H9 (cell line): Measurements from ENCODE around the gene TWSG1. TPM values are rescaled to one million over a fixed set of nuclear protein-coding genes. Genes with fewer than 3 reads are reported as not detected.

Source experiments
- DNase-seq: peaks from one replicate; pipeline ENCODE4 v3.0.0-alpha.2; 2017
- H2AFZ ChIP-seq: one replicate; pipeline ENCODE4 v1.6.1; 2013; ENCODE audit warnings: mild to moderate bottlenecking, low read length, control low read depth, moderate library complexity
- H2AK5ac ChIP-seq: 2 replicates; pipeline ENCODE4 v1.6.1; 2013; ENCODE audit warnings: low read length, control low read depth, mixed read lengths; ENCODE audit not compliant: insufficient read length
- H2BK120ac ChIP-seq: one replicate; pipeline ENCODE4 v1.6.1; 2013; ENCODE audit warnings: low read depth, mild to moderate bottlenecking, low read length, control low read depth, inconsistent platforms; ENCODE audit not compliant: poor library complexity, severe bottlenecking
- H2BK12ac ChIP-seq: 2 replicates; pipeline ENCODE4 v1.6.1; 2013; ENCODE audit warnings: low read length, control low read depth, mixed read lengths, low read depth; ENCODE audit not compliant: insufficient read length
- H2BK15ac ChIP-seq: 2 replicates; pipeline ENCODE4 v1.6.1; 2013; ENCODE audit warnings: low read depth, low read length, control low read depth
- H2BK20ac ChIP-seq: one replicate; pipeline ENCODE4 v1.6.1; 2013; ENCODE audit warnings: low read depth, mild to moderate bottlenecking, low read length, control low read depth, inconsistent platforms; ENCODE audit not compliant: poor library complexity, severe bottlenecking
- H2BK5ac ChIP-seq: 2 replicates; pipeline ENCODE4 v1.6.1; 2013; ENCODE audit warnings: low read length, control low read depth, mixed read lengths; ENCODE audit not compliant: insufficient read length
- H3K14ac ChIP-seq: 2 replicates; pipeline ENCODE4 v1.6.1; 2013; ENCODE audit warnings: low read length, control low read depth; ENCODE audit not compliant: insufficient read depth
- H3K18ac ChIP-seq: 2 replicates; pipeline ENCODE4 v1.6.1; 2013; ENCODE audit warnings: low read depth, mild to moderate bottlenecking, mixed read lengths, low read length, control low read depth; ENCODE audit not compliant: insufficient read length
- H3K23ac ChIP-seq: 2 replicates; pipeline ENCODE4 v1.6.1; 2013; ENCODE audit warnings: low read length, control low read depth, mixed read lengths, low read depth; ENCODE audit not compliant: insufficient read length
- H3K23me2 ChIP-seq: 2 replicates; pipeline ENCODE4 v1.6.1; 2013; ENCODE audit warnings: low read depth, mild to moderate bottlenecking, mixed read lengths, low read length, control low read depth; ENCODE audit not compliant: insufficient read length, poor library complexity, severe bottlenecking
- H3K27ac ChIP-seq: 2 replicates; pipeline ENCODE4 v1.5.1; 2013; ENCODE audit warnings: low read length, control low read depth, mixed read lengths, low read depth; ENCODE audit not compliant: insufficient read length
- H3K27me3 ChIP-seq: 2 replicates; pipeline ENCODE4 v1.6.1; 2013; ENCODE audit warnings: low read length, control low read depth, inconsistent platforms; ENCODE audit not compliant: insufficient read depth
- H3K4ac ChIP-seq: 2 replicates; pipeline ENCODE4 v1.6.1; 2013; ENCODE audit warnings: low read depth, mild to moderate bottlenecking, control low read depth, inconsistent platforms, low read length, moderate library complexity
- H3K4me1 ChIP-seq: 2 replicates; pipeline ENCODE4 v1.6.1; 2013; ENCODE audit warnings: low read length, control low read depth, inconsistent platforms; ENCODE audit not compliant: insufficient read depth
- H3K4me2 ChIP-seq: 2 replicates; pipeline ENCODE4 v1.6.1; 2013; ENCODE audit warnings: low read length, control low read depth, mixed read lengths; ENCODE audit not compliant: insufficient read length, insufficient read depth
- H3K56ac ChIP-seq: 2 replicates; pipeline ENCODE4 v1.6.1; 2013; ENCODE audit warnings: low read depth, mild to moderate bottlenecking, mixed read lengths, low read length, control low read depth; ENCODE audit not compliant: insufficient read length
- H3K79me1 ChIP-seq: 2 replicates; pipeline ENCODE4 v1.6.1; 2013; ENCODE audit warnings: low read depth, mild to moderate bottlenecking, moderate library complexity, low read length, control low read depth, inconsistent platforms; ENCODE audit not compliant: insufficient read depth, poor library complexity, severe bottlenecking
- H3K79me2 ChIP-seq: 2 replicates; pipeline ENCODE4 v1.6.1; 2013; ENCODE audit warnings: low read length, control low read depth, inconsistent platforms; ENCODE audit not compliant: insufficient read depth
- H3K9ac ChIP-seq: 2 replicates; pipeline ENCODE4 v1.6.1; 2013; ENCODE audit warnings: low read length, control low read depth, mixed read lengths; ENCODE audit not compliant: insufficient read length; ENCODE audit errors: extremely low read depth
- H3K9me3 ChIP-seq: one replicate; pipeline ENCODE4 v1.6.1; 2013; ENCODE audit warnings: low read depth, low read length, inconsistent platforms; ENCODE audit not compliant: control insufficient read depth
- H3T11ph ChIP-seq: one replicate; pipeline ENCODE4 v1.6.1; 2013; ENCODE audit warnings: mild to moderate bottlenecking, low read length, control low read depth, inconsistent platforms
- H4K20me1 ChIP-seq: one replicate; pipeline ENCODE4 v1.6.1; 2013; ENCODE audit not compliant: control insufficient read depth, insufficient read length, insufficient read depth
- H4K5ac ChIP-seq: 2 replicates; pipeline ENCODE4 v1.6.1; 2013; ENCODE audit warnings: low read depth, mild to moderate bottlenecking, mixed read lengths, low read length, control low read depth; ENCODE audit not compliant: insufficient read length
- H4K8ac ChIP-seq: replicated peaks from 2 replicates; pipeline ENCODE4 v1.6.1; 2013; ENCODE audit warnings: low read length, control low read depth, mixed read lengths, low read depth; ENCODE audit not compliant: insufficient read length
- H4K91ac ChIP-seq: 2 replicates; pipeline ENCODE4 v1.6.1; 2013; ENCODE audit warnings: low read depth, mild to moderate bottlenecking, moderate library complexity, mixed read lengths, low read length, control low read depth; ENCODE audit not compliant: insufficient read length
- H3K27ac Mint-ChIP-seq, 3 experiments: 2 replicates in 2 of 3; 3 replicates in 1 of 3; pipeline ENCODE4 v1.8.0; 2020 to 2021; ENCODE audit warnings: mixed read lengths in 3 of 3, mild to moderate bottlenecking in 1 of 3, moderate library complexity in 1 of 3
- H3K27me3 Mint-ChIP-seq: 2 replicates; pipeline ENCODE4 v1.8.0; 2021; ENCODE audit warnings: low read depth, mild to moderate bottlenecking, moderate library complexity, mixed read lengths
- H3K36me3 Mint-ChIP-seq, 3 experiments: 2 replicates in 2 of 3; 3 replicates in 1 of 3; pipeline ENCODE4 v1.8.0; 2020 to 2021; ENCODE audit warnings: low read depth in 3 of 3, mixed read lengths in 3 of 3; ENCODE audit not compliant: insufficient read depth in 1 of 3
- H3K4me1 Mint-ChIP-seq, 2 experiments: 2 replicates each; pipeline ENCODE4 v1.8.0; 2020; ENCODE audit warnings: mixed read lengths in 2 of 2
- H3K4me3 Mint-ChIP-seq, 2 experiments: 2 replicates in 1 of 2; 3 replicates in 1 of 2; pipeline ENCODE4 v1.8.0; 2020 to 2021; ENCODE audit warnings: mild to moderate bottlenecking in 2 of 2, mixed read lengths in 2 of 2, moderate library complexity in 1 of 2
- H3K9me3 Mint-ChIP-seq, 2 experiments: 2 replicates in 1 of 2; 3 replicates in 1 of 2; pipeline ENCODE4 v1.8.0; 2020; ENCODE audit warnings: mild to moderate bottlenecking in 2 of 2, mixed read lengths in 2 of 2, moderate library complexity in 1 of 2
- WGBS: extraction: QIAGEN DNeasy Blood & Tissue Kit; methylation state at CpG from one replicate; pipeline ENCODE4 v1.1.7; 2013; ENCODE audit warnings: missing lambda C conversion rate, low lambda C conversion rate, mixed read lengths; ENCODE audit not compliant: insufficient read length; ENCODE audit errors: extremely low coverage; 5-methylcytosine and 5-hydroxymethylcytosine counted together
- total RNA-seq: library from RNA; stranded (reverse); gene quantifications from 2 replicates; pipeline ENCODE4 v1.2.1, GENCODE V29; 2021
- TF ChIP-seq, protein P1 (sequence below): fragments of 200-600 bp; sonication (generic); conservative IDR thresholded peaks from 3 replicates; pipeline ENCODE4 v1.8.0; 2021; ENCODE audit warnings: antibody characterized with exemption, mild to moderate bottlenecking

Gene TWSG1
- total RNA-seq, 1 experiment from 2014 or later: 25.7 TPM

DNA sequence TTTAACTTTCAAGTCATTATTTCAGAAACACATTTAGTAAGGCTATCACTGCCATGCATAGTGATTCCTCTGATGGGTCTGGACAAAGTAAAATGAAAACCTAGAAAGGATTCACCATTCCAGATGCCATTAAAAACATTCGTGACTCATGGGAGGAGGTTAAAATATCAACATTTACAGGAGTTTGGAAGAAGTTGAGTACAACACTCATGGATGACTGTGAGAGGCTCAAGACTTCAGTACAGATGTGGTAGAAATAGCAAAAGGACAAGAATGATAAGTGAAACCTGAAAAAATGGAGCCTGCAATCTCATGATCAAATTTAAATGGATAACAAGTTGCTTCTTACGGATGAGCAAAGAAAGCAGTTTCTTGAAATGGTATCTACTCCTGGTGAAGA lies 5.8 kb upstream of the TWSG1 start:
- Histone ChIP-seq H3K56ac (no peak overlapping the region), H4K8ac (no peak overlapping the region), H3K27me3 (no peaks in the 10 kb centered on the region), H3K18ac (no peak overlapping the region), H3K14ac (no peak overlapping the region), H2BK5ac (no peak overlapping the region), H3K9ac (no peak overlapping the region), H3K79me2 (no peaks in the 10 kb centered on the region), H2BK20ac (no peak overlapping the region), H3K79me1 (no peaks in the 10 kb centered on the region), H3K23me2 (peaks cover under 1% of the 10 kb centered on the region), H3K4me2 (no peak overlapping the region), H2BK15ac (no peak overlapping the region), H2BK12ac (no peak overlapping the region), H4K20me1 (no peaks in the 10 kb centered on the region), H3K9me3 (no peaks in the 10 kb centered on the region), H3K23ac (no peak overlapping the region), H3K4me1 (no peaks in the 10 kb centered on the region), H4K5ac (no peak overlapping the region), H3K4ac (no peak overlapping the region), H3K27ac (no peak overlapping the region), H4K91ac (no peak overlapping the region), H2AFZ (no peak overlapping the region), H2AK5ac (no peak overlapping the region), H3T11ph (no peak overlapping the region), H2BK120ac (no peak overlapping the region)
- Mint-ChIP-seq H3K36me3 (peaks cover 0 to 8% (median 4%) of the 10 kb centered on the region in 3 experiments; a peak in 5 of 7 replicates), H3K27me3 (peaks cover 13% of the 10 kb centered on the region), H3K4me3 (no peak overlapping the region), H3K9me3 (peaks cover 3% of the 10 kb centered on the region in 2 experiments; a peak in 4 of 5 replicates), H3K4me1 (no peaks in the 10 kb centered on the region), H3K27ac (no peak overlapping the region)
- WGBS: no CpG with 5 or more reads among the region's 2 CpGs
- no peak for DNase-seq
- TF ChIP-seq, protein P1, sequence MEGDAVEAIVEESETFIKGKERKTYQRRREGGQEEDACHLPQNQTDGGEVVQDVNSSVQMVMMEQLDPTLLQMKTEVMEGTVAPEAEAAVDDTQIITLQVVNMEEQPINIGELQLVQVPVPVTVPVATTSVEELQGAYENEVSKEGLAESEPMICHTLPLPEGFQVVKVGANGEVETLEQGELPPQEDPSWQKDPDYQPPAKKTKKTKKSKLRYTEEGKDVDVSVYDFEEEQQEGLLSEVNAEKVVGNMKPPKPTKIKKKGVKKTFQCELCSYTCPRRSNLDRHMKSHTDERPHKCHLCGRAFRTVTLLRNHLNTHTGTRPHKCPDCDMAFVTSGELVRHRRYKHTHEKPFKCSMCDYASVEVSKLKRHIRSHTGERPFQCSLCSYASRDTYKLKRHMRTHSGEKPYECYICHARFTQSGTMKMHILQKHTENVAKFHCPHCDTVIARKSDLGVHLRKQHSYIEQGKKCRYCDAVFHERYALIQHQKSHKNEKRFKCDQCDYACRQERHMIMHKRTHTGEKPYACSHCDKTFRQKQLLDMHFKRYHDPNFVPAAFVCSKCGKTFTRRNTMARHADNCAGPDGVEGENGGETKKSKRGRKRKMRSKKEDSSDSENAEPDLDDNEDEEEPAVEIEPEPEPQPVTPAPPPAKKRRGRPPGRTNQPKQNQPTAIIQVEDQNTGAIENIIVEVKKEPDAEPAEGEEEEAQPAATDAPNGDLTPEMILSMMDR: no peak
